Neural cell (in vitro differentiated cells): ENCODE data around the gene S1PR3. TPM values are rescaled to one million over a fixed set of nuclear protein-coding genes. Genes with fewer than 3 reads are reported as not detected.

Source experiments
- H2AFZ ChIP-seq: fragments of 200-600, 300-800 bp; sonication (generic), shearing (Covaris generic); 2 replicates; pipeline ENCODE4 v1.6.0; 2014; ENCODE audit warnings: low read depth, mild to moderate bottlenecking, antibody characterized with exemption, low read length, moderate library complexity
- H3F3A ChIP-seq: fragments of 200-600 bp; shearing (Covaris generic); 2 replicates; pipeline ENCODE4 v1.6.1; 2016; ENCODE audit warnings: mild to moderate bottlenecking, moderate library complexity, mixed read lengths, antibody characterized with exemption, low read length; ENCODE audit not compliant: insufficient read depth, poor library complexity, severe bottlenecking
- H3K27ac ChIP-seq: fragments of 200-600, 300-800 bp; sonication (generic), shearing (Covaris generic); 2 replicates; pipeline ENCODE4 v1.5.1; 2014; ENCODE audit warnings: mild to moderate bottlenecking, low read length, moderate library complexity
- H3K27me3 ChIP-seq: fragments of 300-800, 200-600 bp; sonication (generic), shearing (Covaris generic); 2 replicates; pipeline ENCODE4 v1.6.0; 2014; ENCODE audit warnings: mild to moderate bottlenecking, low read depth, low read length, moderate library complexity; ENCODE audit not compliant: insufficient read depth
- H3K36me3 ChIP-seq: fragments of 300-800, 200-600 bp; sonication (generic), shearing (Covaris generic); 2 replicates; pipeline ENCODE4 v1.5.1; 2014; ENCODE audit warnings: mild to moderate bottlenecking, antibody characterized with exemption, low read length, moderate library complexity; ENCODE audit not compliant: insufficient read depth
- H3K4me2 ChIP-seq: fragments of 300-800, 200-600 bp; sonication (generic), shearing (Covaris generic); 2 replicates; pipeline ENCODE4 v1.6.0; 2014; ENCODE audit warnings: mild to moderate bottlenecking, low read length
- H3K4me3 ChIP-seq: fragments of 300-800, 200-600 bp; sonication (generic), shearing (Covaris generic); 2 replicates; pipeline ENCODE4 v1.5.1; 2014; ENCODE audit warnings: mild to moderate bottlenecking, low read length, moderate library complexity
- H3K79me2 ChIP-seq: fragments of 200-600 bp; shearing (Covaris generic); replicated peaks from 2 replicates; pipeline ENCODE4 v1.6.0; 2014; ENCODE audit warnings: mild to moderate bottlenecking, low read length, moderate library complexity; ENCODE audit not compliant: insufficient read depth
- H3K9ac ChIP-seq: fragments of 300-800, 200-600 bp; sonication (generic), shearing (Covaris generic); 2 replicates; pipeline ENCODE4 v1.6.1; 2016; ENCODE audit warnings: mild to moderate bottlenecking, low read length, mixed read lengths
- H3K9me2 ChIP-seq: fragments of 200-600 bp; shearing (Covaris generic); 2 replicates; pipeline ENCODE4 v1.6.1; 2016; ENCODE audit warnings: mild to moderate bottlenecking, low read length, mixed read lengths; ENCODE audit not compliant: insufficient read depth
- H3K9me3 ChIP-seq: fragments of 200-600, 300-800 bp; sonication (generic), shearing (Covaris generic); 2 replicates; pipeline ENCODE4 v1.6.1; 2016; ENCODE audit warnings: mild to moderate bottlenecking, mixed run types, low read length, moderate library complexity, mixed read lengths
- H4K20me1 ChIP-seq: fragments of 200-600 bp; shearing (Covaris generic); 2 replicates; pipeline ENCODE4 v1.6.1; 2016; ENCODE audit warnings: mild to moderate bottlenecking, mixed run types; ENCODE audit not compliant: insufficient read depth
- EP300 ChIP-seq: fragments of 450-650 bp; conservative IDR thresholded peaks from 2 replicates; pipeline ENCODE4 v1.6.1; 2014; ENCODE audit warnings: antibody characterized with exemption, mild to moderate bottlenecking, moderate library complexity; ENCODE audit not compliant: poor library complexity, severe bottlenecking
- EZH2 ChIP-seq: fragments of 200-600, 300-800 bp; shearing (Covaris generic), sonication (generic); IDR thresholded peaks from 2 replicates; pipeline ENCODE4 v1.6.1; 2014; ENCODE audit warnings: antibody characterized with exemption, low read length, borderline replicate concordance, mild to moderate bottlenecking; ENCODE audit not compliant: insufficient read depth, poor library complexity, severe bottlenecking
- MXI1 ChIP-seq: fragments of 450-650 bp; conservative IDR thresholded peaks from 2 replicates; pipeline ENCODE4 v1.6.1; 2014; ENCODE audit warnings: antibody characterized with exemption, mild to moderate bottlenecking; ENCODE audit not compliant: poor library complexity, severe bottlenecking
- POLR2AphosphoS5 ChIP-seq: IDR thresholded peaks from 2 replicates; pipeline ENCODE4 v1.6.1; 2012
- RAD21 ChIP-seq: fragments of 450-650 bp; conservative IDR thresholded peaks from 2 replicates; pipeline ENCODE4 v1.6.1; 2014; ENCODE audit warnings: antibody characterized with exemption, mild to moderate bottlenecking, moderate library complexity
- REST ChIP-seq: IDR thresholded peaks from 2 replicates; pipeline ENCODE4 v1.6.1; 2012; ENCODE audit warnings: borderline replicate concordance
- SMC3 ChIP-seq: fragments of 450-650 bp; conservative IDR thresholded peaks from 2 replicates; pipeline ENCODE4 v1.6.1; 2014; ENCODE audit warnings: antibody characterized with exemption, mild to moderate bottlenecking, moderate library complexity; ENCODE audit not compliant: poor library complexity
- TAF1 ChIP-seq: IDR thresholded peaks from 2 replicates; pipeline ENCODE4 v1.6.1; 2012; ENCODE audit warnings: low read depth
- polyA plus RNA-seq: library from polyadenylated mRNA; depleted of rRNA; stranded (reverse); fragments of >200 nt; gene quantifications from 2 replicates; pipeline ENCODE4 v1.2.3, GENCODE V29; 2014
- TF ChIP-seq, protein P1 (sequence below): fragments of 450-650 bp; IDR thresholded peaks from 2 replicates; pipeline ENCODE4 v1.5.1; 2014; ENCODE audit warnings: antibody characterized with exemption, mild to moderate bottlenecking, moderate library complexity; ENCODE audit not compliant: poor library complexity, severe bottlenecking

S1PR3 gene
- polyA plus RNA-seq, 1 donor from 2014 or later: 0.12 TPM

DNA sequence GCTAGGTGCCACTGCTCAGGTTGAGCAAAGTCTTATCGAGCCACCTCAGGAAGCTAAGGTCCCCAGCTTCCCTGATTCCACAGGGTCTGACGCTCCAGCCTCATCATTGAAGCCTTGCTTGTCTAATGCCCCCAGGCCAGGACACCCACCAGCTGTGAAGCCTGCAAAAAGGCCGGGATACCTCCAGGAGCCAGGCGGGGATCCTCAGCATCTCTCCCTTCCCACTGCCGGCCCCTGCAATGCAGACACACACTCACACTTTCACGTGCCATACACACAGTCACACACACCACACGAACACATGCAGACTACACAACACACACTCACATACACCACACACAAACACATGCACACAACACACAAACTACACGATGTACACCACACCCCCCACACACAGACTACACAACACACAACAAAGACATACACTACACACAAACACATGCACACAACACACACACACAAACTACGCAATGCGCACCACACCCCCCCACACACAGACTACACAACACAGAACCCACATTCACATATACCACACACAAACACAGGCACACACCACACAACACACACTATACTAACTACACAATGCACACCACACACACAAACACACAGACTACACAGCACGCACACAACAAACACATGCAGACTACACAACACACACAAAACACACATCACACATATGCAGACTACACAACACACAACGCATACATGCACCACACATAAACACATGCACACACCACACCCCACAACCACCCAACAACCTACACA, 17.8 kb upstream of the S1PR3 start:
- Histone ChIP-seq H3K79me2 (no peaks in the 10 kb centered on the region), H3F3A (no peaks in the 10 kb centered on the region), H3K36me3 (no peaks in the 10 kb centered on the region), H3K27me3 (no peaks in the 10 kb centered on the region), H4K20me1 (no peaks in the 10 kb centered on the region), H3K27ac (no peak overlapping the region), H3K9me3 (no peaks in the 10 kb centered on the region), H3K9ac (no peak overlapping the region), H3K4me2 (no peak overlapping the region), H3K4me3 (no peak overlapping the region), H3K9me2 (no peaks in the 10 kb centered on the region), H2AFZ (no peak overlapping the region)
- TF ChIP-seq REST (no peak), EP300 (no peak), TAF1 (no peak), POLR2AphosphoS5 (no peak), RAD21 (no peak), EZH2 (no peak), SMC3 (no peak), MXI1 (no peak)
- TF ChIP-seq, protein P1, sequence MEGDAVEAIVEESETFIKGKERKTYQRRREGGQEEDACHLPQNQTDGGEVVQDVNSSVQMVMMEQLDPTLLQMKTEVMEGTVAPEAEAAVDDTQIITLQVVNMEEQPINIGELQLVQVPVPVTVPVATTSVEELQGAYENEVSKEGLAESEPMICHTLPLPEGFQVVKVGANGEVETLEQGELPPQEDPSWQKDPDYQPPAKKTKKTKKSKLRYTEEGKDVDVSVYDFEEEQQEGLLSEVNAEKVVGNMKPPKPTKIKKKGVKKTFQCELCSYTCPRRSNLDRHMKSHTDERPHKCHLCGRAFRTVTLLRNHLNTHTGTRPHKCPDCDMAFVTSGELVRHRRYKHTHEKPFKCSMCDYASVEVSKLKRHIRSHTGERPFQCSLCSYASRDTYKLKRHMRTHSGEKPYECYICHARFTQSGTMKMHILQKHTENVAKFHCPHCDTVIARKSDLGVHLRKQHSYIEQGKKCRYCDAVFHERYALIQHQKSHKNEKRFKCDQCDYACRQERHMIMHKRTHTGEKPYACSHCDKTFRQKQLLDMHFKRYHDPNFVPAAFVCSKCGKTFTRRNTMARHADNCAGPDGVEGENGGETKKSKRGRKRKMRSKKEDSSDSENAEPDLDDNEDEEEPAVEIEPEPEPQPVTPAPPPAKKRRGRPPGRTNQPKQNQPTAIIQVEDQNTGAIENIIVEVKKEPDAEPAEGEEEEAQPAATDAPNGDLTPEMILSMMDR: no peak

DNA sequence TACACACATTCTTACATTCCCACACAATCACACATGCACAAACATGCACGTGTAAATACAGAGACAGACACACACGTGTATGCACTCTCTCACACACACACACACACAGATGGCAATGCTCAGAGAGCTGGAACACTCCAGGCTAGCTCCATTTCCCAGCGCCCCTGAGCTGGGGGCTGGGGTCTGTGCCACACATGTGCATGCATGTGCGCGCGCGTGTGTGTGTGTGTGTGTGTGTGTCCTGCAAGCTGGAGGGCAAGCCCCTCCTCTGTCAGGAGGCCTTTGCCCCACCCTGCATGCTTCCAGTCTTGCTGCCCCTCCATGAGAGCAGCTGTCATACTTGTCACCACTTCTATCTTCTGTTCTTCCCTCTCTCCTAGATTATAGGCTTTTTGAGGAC, 16.6 kb upstream of the S1PR3 start:
- Histone ChIP-seq H2AFZ (no peak overlapping the region), H3F3A (no peaks in the 10 kb centered on the region), H3K27me3 (no peaks in the 10 kb centered on the region), H3K9me3 (no peaks in the 10 kb centered on the region), H3K9ac (no peak overlapping the region), H3K4me3 (no peak overlapping the region), H3K27ac (no peak overlapping the region), H3K9me2 (no peaks in the 10 kb centered on the region), H4K20me1 (no peaks in the 10 kb centered on the region), H3K79me2 (no peaks in the 10 kb centered on the region), H3K4me2 (no peak overlapping the region), H3K36me3 (no peaks in the 10 kb centered on the region)
- TF ChIP-seq EP300 (no peak), SMC3 (no peak), TAF1 (no peak)
- TF ChIP-seq, protein P1: no peak
